ENCODE measurements around the gene C11orf68. TPM values are rescaled to one million over a fixed set of nuclear protein-coding genes. Genes with fewer than 3 reads are reported as not detected.

C11orf68 gene
- total and polyA plus RNA-seq, 2 of the 8 experiments (the other 6 are each of a cell fraction or from before 2014, with no cell fraction given): 24.0 to 51.2 TPM

DNA sequence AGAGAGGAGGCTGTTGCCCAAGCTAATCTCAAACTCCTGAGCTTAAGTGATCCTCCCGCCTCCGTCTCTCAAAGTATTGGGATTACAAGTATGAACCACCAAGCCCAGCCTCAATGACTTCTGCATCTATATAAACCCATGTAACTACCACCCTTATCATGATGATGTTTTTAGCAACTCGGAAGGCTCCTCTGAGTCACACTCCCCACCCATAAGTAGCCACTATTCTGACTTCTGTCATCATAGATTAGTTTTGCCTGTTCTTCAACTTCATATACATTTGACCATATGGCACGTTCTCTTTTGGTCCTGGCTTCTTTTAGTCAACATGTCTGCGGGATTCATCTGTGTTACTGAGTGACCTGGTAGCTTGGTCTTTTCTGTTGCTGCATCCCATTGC lies 12.3 kb downstream of the C11orf68 start:
- no peak for FAIRE-seq
- Histone ChIP-seq H3K4ac (replicated peaks; ENCODE audit: insufficient read length, low read depth, low read length) (no peak overlapping the region), H3K27ac (ENCODE audit: low read depth, low read length) (no peak overlapping the region), H3K79me1 (ENCODE audit: low read depth, low read length) (no peaks in the 10 kb centered on the region), H2BK12ac (ENCODE audit: low read depth, low read length) (no peak overlapping the region), H3K18ac (ENCODE audit: extremely low read depth, low read length) (no peak overlapping the region), H2BK20ac (ENCODE audit: low read length) (no peak overlapping the region), H4K5ac (ENCODE audit: insufficient read length, low read depth, low read length) (no peak overlapping the region), H4K91ac (replicated peaks; ENCODE audit: insufficient read length, low read length) (no peak overlapping the region), H3K9me3 (ENCODE audit: insufficient read depth in 2 of 2, low read depth in 1 of 2, low read length in 1 of 2) (no peaks in the 10 kb centered on the region), H3K9ac (replicated peaks in 1 of 4; ENCODE audit: extremely low read depth in 1 of 4, low read depth in 3 of 4, low read length in 3 of 4) (no peak overlapping the region), H2BK120ac (replicated peaks; ENCODE audit: low read depth, low read length) (no peak overlapping the region), H4K20me1 (replicated peaks in 1 of 2; ENCODE audit: control insufficient read depth in 1 of 2, insufficient read depth in 2 of 2, low read length in 2 of 2) (no peaks in the 10 kb centered on the region), H3K56ac (replicated peaks; ENCODE audit: insufficient read length, low read depth, low read length) (no peak overlapping the region), H3K14ac (ENCODE audit: insufficient read length) (no peak overlapping the region), H3K4me3 (ENCODE audit: extremely low read depth in 1 of 4, insufficient read depth in 2 of 4, low read depth in 3 of 4, low read length in 4 of 4) (no peak overlapping the region), H3K4me2 (ENCODE audit: insufficient read depth in 1 of 2, low read depth in 2 of 2, low read length in 2 of 2) (no peak overlapping the region), H3K27me3 (replicated peaks in 1 of 4; ENCODE audit: control insufficient read depth in 3 of 4, extremely low read depth in 1 of 4, insufficient read depth in 3 of 4, low read length in 3 of 4) (peaks cover 4 to 24% (median 15%) of the 10 kb centered on the region in 4 experiments), H3K79me2 (ENCODE audit: control insufficient read depth in 1 of 2, insufficient read depth in 2 of 2, low read length in 2 of 2) (no peaks in the 10 kb centered on the region), H3K23me2 (ENCODE audit: low read depth, low read length) (no peaks in the 10 kb centered on the region), H3K23ac (ENCODE audit: insufficient read length) (no peak overlapping the region), H3K36me3 (ENCODE audit: control insufficient read depth in 2 of 4, insufficient read depth in 4 of 4, low read length in 3 of 4) (no peaks in the 10 kb centered on the region), H2BK5ac (ENCODE audit: low read depth, low read length) (no peak overlapping the region), H4K8ac (ENCODE audit: extremely low read depth, insufficient read depth, low read length) (no peak overlapping the region), H2AFZ (ENCODE audit: low read length) (no peak overlapping the region), H2AK5ac (ENCODE audit: low read depth, low read length) (no peak overlapping the region), H3K4me1 (replicated peaks in 1 of 4; ENCODE audit: control insufficient read depth in 3 of 4, insufficient read depth in 4 of 4, low read length in 3 of 4) (peaks cover 0 to 6% (median 2%) of the 10 kb centered on the region in 4 experiments; a peak in 4 of 7 replicates), H2BK15ac (ENCODE audit: low read length) (no peak overlapping the region)
- ChIA-PET CTCF (ENCODE audit: partially characterized antibody) (interaction anchor here (0.6 to 11.7 kb wide), 8 partner anchors 9 to 89 kb away, joined by 3 to 212 read pairs (median 4); partner anchors contain the start of genes CCDC85B, FIBP and MUS81), POLR2A (ENCODE audit: partially characterized antibody) (interaction anchor here (1.3 to 1.6 kb wide), 3 partner anchors 8 to 48 kb away, joined by 4 read pairs; no protein-coding TSS in a partner anchor)
- 87% methylated on average over 5 of the region's 5 CpGs; no CpG with 5 or more reads in 1 of the 2 experiments for WGBS, 2 experiments (ENCODE audit: extremely low coverage in 1 of 2, insufficient coverage in 1 of 2, insufficient read length in 1 of 2, insufficient replicate concordance in 2 of 2, low coverage in 1 of 2, low lambda C conversion rate in 2 of 2, missing lambda C conversion rate in 1 of 2)
- DNase-seq (ENCODE audit: low read depth in 1 of 2, low spot score in 2 of 2): no peak
- TF ChIP-seq TAF7 (optimal IDR thresholded peaks at IDR 0.05; ENCODE audit: borderline replicate concordance, low read depth, low read length) (no peak), NRF1 (IDR thresholded peaks at IDR 0.05; ENCODE audit: low read depth, low read length) (no peak), SAP30 (IDR thresholded peaks at IDR 0.05; ENCODE audit: insufficient read depth, insufficient replicate concordance, low read length) (no peak), EZH2 (IDR thresholded peaks at IDR 0.05; ENCODE audit: low read depth, low read length, severe bottlenecking) (no peak), SUZ12 (IDR thresholded peaks at IDR 0.05; ENCODE audit: low read length) (no peak), RFX5 (IDR thresholded peaks at IDR 0.05; ENCODE audit: borderline replicate concordance, low read depth, low read length) (no peak), KDM1A (IDR thresholded peaks at IDR 0.05; ENCODE audit: borderline replicate concordance, low read length) (no peak), ASH2L (IDR thresholded peaks at IDR 0.05; ENCODE audit: low read length) (no peak), CHD1 (IDR thresholded peaks at IDR 0.05; ENCODE audit: low read depth, low read length) (no peak), JUND (IDR thresholded peaks at IDR 0.05; ENCODE audit: low read length) (no peak), BACH1 (IDR thresholded peaks at IDR 0.05; ENCODE audit: low read length) (no peak), TEAD4 (IDR thresholded peaks at IDR 0.05; ENCODE audit: low read depth, low read length) (no peak), GTF2F1 (IDR thresholded peaks at IDR 0.05; ENCODE audit: borderline replicate concordance, low read depth, low read length) (no peak), CBX8 (IDR thresholded peaks at IDR 0.05; ENCODE audit: borderline replicate concordance, low read depth, low read length) (no peak)
